GM21717 (cell line): ENCODE measurements around the gene CHID1.

Experiments
- ATAC-seq: cut with Tn5 transposase; IDR thresholded peaks from one replicate; pipeline ENCODE4 v1.9.1; 2021; ENCODE audit warnings: mild to moderate bottlenecking, moderate library complexity; ENCODE audit not compliant: unreplicated experiment

Gene CHID1

DNA sequence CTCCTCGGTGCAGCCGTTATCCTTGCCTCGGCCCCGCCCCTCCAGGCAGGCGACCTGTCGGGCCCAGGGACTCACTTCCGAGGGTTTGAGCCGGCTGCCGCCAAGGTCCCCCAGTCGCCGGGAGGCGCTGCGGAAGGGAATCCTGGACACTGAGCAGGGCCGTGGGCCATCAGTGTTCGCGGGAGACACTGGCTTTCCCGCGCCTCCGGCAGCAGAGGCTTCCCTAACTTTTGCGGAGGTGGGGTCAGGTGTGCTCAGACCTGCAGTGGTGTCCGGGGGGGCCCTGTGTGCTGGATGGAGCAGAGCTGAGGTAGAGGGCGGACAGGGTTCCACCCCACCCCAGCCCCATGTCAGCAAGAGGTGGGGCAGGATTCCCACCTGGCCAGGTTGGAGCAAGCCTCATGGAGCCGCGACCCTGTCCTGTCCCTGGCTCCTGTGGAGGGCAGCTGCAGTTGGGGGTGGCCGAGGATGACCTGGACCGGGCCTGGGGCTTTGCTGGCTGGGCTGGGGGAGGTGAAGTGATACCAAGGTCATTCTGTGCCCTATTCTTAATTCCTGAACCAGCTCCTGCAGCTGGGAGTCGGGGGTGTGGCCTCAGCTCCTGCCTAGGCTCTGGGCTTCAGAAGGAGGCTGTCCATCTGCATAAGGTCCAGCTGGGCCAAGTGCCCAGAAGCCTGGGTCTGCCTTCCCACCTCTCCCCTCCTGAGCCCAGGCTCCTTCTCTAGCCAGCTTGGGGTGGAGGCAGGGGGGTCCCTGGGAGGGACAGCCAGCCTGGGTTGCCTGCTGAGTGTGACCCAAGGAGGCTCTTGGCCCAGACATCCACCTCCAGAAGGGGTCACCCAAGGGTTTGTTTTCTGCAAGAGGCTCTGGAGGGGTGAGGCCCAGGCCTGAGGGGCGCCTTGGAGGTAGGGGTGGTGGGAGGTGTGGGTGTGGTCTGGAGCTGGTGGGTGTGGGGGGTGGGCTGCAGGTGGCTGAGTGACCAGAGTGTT lies 59.5 kb downstream of the CHID1 start:
- ATAC-seq, result no peak

DNA sequence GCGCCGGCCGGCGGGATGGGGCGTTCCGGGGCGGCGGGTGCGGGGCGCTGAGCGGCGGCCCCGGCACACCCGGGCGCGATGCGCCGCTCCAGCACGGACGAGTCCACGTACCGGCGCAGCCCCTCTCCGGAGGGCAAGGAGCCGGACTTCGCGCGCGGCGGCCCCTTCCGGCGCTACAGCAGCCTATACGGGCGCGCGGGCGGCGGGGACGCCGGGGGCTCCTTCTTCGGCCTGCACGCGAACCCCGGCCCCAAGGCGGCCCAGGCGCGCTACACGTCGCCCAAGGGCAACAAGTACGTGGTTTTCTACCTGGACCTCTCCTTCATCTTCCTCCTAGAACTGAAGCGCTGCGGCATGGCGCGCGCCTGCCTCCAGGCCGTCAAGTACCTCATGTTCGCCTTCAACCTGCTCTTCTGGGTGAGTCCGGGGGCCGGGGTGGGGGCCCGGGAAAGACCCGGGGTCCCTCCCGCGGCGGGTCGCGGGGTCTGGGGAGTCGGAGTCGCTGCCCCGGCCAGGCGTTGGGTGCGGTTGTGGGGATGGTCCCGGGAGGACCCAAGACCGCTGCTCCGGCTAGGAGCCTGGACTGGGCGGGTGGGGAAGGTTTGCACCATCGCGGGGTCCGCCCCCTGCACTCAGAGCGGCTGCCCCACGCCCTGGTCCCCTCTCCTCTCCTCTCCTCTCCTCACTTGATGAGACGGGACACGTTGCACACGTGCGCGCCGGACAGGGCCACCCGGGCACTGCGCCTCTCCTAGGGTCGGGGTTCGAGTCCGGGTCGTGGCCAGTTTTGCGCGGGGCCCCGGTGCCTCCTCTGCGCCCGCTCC lies 60.4 kb downstream of the CHID1 start:
- no peak for ATAC-seq

DNA sequence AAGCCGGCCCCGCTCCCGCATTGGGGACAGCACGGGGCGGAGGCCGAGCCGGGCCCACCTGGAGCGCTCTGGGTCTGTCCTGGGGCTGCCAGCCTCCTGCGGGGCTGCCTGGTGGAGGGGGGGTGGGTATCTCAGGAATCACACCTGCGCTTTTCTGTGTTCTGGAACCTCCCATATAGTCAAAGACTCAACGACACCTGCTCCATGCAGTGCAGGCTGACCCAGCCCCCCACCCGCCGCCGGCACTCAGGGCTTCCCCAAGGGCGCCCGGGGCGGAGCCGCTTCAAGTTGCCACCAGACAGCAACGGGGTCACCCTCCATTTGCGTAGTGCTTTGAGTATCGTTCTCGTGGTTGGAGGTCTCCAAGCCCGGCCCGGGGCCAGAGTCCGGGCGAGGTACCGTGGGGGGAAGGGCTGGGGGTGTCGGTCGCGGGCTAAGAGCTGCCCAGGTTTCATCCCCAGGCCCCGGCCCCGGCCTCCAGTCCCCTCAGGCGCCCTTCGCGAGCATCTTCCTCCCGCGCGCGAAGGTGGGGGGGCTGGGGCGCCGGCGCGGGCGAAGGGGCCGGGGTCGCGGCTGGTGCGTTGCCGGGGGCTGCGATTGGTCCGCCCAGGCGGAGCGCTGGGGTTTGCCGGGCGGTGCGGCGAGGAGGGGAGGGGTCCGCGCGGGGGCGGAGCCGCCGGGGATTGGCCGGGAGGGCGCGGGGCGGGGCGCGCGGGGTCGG lies 61.3 kb downstream of the CHID1 start:
- ATAC-seq, result no peak

DNA sequence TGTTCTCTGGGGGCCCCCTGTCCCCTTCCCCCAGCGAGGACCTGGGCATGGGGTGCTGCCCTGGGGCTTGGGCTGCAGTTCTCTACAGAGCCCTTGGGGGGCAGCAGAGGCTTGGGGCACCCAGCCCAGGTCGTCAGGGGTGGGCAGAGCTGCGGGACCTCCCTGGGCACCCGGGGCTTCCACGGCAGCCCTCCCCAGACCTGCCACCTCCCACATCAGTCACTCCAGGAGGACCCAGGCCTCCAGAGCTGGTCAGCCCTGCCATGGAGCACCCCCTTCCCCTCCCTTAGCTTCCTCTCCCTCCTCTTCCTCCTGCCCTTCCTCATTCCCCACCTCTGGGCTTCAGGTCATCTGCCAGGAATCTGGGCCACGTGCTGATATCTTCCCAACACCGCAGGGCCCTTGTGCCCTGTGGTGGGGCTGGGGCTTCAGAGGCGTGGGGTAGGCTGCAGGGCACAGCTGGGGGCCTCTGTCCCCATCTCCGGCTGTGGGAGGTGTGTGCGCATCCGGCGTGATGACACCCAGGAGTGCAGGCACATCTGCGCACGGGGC lies 62.2 kb downstream of the CHID1 start:
- ATAC-seq, result no peak

DNA sequence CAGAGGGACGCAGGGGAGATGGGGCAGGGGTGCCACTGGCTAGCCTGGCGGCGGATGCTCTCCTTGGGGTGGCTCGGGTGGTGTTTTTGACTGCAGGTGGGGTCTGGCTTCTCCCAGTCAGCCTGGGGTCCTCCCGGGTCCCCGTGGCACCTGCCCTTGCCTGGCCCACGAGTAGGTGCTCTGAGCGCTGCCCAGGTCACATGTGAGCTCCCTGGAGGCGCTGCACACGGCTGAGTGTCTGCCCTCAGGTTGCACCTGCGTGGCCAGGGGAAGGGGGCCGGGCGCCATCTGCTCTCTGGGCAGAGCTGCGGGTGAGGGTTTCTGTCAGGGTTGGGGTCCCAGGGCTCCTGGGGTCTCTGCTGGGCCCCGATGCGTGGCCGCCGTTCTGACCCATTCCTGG lies 62.7 kb downstream of the CHID1 start:
- ATAC-seq, result no peak

DNA sequence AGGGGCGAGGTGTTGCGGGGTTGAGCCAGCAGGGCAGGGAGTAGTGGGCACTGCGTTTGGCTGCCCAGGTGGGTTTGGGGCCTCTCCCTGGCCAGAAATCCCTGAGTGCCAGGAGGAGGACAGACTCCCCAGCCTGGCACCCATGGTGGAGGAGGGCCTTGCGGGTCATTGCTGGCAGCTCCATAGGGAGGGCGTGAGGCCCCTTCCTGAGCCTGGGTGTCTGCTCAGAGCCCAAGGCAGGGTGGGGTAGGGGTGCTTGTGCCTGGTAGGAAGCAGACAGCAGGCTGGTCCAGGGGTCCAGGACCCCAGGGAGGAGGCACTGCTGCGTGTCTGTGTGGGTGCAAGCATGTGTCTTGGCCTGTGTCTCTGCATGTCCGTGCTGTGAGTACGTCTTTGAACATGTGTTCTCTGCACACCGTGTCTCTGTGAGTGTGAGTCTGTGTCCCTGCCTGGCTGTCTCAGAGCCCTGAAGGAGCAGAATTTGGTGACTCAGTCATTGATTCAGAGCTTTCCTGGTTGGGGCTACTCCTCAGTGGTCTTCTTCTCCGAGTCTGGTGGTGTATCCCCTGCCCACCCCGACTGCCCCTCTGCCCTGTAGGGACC lies 64.0 kb downstream of the CHID1 start:
- no peak for ATAC-seq

DNA sequence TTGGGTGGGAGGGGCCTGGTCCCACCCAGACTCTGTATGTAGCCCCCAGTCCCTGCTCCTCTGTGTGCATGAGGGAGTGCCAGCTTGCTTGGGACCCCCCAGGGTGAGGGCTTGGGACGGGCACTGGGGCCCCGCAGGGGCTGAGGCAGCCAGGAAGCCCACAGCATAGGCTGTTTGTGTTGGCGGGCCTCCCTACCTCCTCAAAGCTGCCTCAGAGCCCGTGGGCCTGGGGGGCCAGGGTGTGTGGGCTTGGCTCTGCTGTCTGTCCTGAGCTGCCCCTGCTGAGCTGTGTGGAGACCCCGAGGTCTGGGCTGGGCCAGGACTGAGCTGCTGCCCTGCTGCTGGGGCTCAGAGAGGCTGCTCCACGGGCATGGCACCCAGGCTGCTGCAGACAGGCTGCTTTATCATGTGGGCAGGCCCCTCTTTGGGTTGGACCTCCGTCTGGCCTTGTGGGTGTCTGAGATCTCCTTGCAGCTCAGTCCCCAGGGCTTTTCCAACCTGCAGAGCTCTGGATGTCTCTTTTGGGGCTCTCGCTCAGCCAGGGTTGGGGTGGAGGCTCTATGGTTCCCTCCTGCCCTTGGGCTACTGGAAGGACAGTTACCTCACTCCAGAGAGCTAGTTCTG lies 64.6 kb downstream of the CHID1 start:
- ATAC-seq, result no peak

DNA sequence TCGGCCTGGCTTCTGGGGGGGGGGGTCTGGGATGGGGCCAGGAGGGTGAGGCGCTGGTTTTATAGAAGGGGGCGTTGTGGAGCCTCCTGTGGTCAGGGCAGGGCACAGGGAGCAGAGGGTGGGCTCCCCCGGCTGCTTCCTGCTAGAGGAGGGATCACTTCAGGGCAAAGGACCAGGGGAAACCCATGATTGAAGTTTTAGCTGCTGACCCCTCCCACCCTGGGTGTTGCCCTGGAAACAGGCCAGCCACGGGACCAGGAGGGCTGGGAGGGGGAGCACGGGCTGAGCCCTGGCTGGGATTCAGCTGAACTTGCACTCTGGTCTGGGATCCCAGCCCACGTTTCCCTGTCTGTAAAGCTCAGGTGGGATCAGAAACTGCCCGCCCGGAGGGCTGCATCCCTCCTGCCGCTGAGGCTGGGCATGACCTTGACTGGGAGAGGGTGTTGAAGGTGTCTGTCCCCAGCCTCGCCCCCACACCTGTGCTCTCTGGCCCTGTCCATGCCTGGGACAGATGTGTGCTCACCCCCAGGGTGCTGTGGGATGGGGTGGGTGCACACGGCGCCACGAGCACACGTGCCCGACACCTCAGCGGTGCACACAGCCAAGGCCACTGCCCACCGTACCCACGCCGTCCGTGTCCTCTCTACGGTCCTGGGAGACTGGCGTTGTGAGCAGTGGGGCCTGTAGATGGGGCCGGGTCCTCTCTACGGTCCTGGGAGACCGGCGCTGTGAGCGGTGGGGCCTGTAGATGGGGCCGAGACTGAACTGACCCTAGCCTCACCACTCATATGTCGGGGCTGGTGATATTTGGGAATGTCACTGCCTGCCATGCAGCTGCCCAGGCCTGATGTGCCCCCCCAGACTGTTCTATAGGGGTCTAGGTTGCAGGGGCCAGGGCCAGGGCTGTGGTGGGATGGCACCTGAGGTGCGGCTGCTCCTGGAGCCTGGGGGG lies 65.6 kb downstream of the CHID1 start:
- ATAC-seq, result no peak

DNA sequence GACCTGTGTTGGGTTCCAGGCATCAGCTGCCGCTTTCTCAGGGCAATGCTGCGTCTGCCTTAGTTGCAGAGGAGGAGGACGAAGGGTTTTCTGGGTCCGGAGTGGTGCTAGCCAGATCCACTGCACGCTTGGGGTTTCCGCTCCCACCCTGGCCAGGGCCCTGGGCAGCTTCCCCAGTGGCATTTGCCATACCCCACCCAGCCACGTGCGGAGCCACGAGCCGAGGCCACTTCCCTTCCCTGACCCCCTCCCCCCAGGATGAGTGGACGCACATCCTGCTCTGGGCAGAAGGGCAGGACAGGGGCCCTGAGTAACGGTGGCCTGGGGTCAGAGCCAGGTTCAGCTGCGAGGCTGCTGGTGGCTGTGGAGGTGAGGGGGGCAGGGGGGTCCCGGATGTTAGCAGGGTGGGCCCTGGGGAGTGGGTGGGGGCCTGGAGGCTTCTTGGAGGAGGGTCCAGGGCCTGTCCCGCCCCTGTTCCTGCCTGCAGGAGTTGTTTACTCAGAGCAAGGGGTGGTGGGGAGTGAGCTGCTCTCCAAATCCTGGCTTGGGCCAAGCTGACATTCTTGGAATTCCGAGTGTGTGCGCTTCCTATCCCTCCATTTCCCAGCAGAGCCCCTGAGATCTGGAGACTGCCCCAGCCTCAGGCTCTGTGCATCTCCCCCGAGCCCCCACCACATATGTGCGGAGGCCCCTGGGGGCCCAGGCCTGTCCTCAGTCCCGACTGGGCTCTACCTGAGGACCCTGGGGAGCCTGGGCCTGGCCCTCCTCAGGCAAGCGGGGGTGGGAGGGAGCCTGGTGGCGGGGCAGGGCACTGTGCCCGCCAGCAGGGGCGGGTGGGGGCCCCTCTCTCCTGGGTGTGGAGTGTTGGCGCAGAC lies 66.6 kb downstream of the CHID1 start:
- ATAC-seq, result no peak

DNA sequence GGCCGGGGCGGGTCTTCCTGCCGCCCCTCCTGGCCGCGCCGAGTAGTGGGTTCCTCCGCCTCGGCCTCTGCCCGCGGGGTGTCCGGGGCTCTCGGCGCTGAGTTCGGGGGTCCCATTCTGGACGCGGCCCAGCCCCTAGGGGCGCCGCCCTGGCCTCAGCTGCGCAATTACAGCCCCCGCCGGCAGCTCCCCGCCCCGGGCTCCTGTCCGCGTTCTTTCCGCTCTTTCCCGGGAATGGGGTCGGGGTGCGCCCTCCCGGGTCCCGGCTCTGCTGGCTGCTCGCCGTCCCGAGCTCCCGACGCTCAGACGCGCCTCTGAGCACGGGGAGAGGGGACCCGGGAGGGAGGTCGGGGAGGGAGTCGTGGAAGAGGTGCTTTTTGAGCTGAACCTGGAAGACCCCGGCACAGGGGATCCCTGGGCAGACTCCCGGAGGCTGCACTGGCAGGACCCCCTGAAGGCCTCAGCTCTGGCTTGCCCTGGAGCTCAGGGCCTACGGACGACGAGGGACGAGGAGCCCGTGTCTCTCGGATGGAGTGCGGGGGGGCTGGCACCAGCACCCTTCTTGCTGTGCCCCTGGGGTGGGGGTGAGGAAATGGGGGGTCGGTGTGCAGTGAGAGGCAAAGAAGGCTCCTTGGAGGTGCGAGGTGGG lies 67.4 kb downstream of the CHID1 start:
- no peak for ATAC-seq

DNA sequence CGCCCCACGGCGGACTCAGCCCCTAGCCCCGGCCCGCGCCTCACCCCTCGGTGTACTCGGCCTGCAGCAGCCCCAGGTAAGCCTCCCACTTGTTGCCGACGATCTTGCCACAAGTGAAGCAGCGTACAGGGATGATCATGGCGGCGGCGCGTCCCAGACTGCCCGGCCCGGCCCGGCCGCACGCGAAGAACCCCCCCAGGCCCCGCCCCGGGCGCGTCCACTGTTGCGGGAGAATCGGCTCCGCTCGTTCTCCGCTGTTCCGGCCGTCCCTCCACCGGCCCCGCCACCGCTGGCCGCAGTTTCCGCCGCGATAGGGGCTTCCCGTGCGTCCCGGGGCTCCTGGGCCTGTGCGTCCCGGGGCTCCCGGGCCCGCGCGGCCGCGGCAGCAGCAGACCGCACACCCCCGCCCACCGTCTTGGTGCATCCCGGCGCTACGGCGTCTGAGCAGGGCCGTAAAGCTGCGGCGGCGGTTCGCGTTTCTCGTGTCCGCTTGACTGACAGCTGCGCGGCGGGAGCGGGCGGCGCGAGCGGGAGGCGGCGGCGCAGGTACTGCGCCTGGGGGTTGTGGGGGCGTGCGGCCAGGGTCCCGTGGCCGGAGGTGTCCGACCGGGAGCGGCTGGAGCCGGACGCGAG lies 68.1 kb downstream of the CHID1 start, which contains the start of the genes POLR2L and TSPAN4:
TSS of gene POLR2L (minus strand) at position 160 of the 633 bp plus-strand sequence. CDS start at position 139, 21 bp downstream.
TSS of gene TSPAN4 (plus strand) at position 483 of the 633 bp plus-strand sequence. CDS start 7,453 bp downstream, outside the sequence.
- ATAC-seq, result peak; percentile 40

DNA sequence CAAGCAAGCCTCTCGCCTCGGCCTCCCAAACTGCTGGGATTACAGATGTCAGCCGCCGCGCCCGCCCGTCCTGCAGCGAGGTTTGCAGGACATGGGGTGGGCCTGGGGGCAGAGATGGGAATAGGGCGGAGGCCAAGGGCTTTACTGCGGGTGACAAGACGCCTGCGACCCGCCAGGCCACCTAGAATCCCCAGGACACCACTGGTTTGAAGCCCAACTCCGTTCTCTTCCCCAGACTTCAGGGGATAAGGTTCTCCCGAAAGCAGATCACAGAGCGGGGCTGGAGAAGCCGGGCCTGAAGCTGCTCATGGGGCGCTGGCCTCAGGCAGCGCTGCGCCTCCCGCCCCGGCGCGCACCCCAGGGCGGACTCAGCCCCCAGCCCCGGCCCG lies 68.6 kb downstream of the CHID1 start:
- ATAC-seq, result peak; percentile 24

DNA sequence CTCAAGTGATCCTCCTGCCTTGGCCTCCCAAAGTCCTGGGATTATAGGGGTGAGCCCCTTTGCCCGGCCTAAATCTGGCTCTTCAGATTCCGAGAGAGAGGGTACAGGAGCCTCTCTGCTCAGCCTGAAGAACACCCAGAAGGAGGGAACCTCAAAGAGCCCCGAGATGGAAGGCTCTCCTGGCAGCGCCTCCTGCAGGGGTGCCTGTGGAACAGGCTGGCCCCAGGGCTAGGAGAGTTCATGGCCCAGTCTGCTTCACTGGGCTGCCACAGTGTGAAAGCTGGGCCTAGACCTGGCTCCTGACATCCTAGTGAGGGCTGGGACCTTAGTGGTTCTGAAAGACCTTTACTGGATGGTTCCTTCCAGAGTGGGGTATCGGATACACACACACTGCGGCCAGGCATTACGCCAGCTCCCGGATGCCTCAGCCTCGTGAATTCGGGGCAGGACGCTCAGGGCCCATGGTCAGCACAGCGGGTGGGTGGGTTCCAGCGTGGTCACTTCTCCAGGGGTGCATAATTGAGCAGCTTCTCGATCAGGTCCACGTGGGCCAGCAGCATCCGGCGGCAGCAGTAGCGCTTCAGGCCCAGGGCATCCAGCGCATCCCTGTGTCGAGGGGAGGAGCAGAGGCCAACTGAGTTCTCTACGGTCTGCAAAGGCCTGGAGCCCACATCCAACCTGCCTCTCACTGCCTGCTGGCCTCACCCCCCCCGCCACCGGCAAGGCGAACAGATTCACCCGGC lies 70.6 kb downstream of the CHID1 start:
- no peak for ATAC-seq

DNA sequence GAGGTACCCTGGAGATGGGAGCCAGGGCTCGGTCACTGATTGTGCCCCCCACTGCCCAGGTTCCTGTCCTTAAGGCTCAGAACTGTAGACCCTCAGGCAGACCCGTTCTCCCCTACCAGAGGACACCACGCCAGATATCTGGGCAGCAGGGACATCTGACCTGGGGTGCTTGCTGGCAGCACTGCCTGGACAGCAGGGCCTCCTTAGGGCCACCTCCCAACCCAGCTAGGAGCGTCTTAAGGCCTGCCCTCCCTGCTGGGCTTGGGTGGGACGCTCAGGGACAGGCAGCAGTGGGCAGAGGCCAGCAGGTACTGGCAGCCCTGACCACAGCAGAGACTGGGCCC lies 71.4 kb downstream of the CHID1 start:
- no peak for ATAC-seq

DNA sequence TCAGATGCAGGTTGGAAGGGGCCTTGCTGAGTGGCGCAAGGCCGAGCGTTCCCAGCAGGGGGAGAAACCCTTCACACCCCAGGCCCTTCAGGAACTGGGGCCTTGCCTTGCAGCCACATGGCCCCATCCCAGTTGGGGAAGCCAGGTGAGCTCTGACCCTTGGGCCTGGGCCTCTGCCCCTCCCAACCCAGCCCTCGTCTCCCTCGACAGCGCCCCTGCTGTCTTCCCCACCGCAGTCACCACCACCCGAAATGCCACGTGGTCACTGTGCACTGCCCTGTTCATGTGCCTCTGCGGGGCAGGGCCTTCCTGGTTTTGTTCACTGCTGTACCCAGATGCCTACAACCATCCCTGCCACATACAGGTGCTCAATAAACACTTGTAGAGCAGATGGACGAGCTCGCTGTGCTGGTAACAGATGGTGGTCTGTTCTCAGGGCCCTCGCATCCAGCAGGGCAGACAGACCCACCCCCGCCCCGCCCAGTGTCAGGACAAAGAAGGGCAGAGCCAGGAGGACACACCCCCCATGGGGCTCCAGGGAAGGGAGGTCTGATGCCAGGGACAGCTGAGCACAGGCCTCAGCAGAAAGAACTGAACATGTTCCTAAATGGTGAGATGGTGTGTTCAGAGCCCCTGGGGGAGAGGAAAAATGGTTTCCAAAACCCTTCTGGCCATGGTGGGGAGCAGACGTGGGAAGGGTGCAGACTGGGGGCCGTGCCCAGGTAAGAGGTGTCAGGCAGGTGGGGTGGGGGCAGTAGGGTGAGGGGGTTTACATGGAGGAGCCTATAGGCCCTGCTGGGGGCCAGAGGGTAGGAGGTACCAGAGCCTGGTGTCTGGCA lies 72.0 kb downstream of the CHID1 start:
- no peak for ATAC-seq
